Epidermal melanocyte (primary cell): ENCODE data around the gene LRRC8E.

Experiments
- DNase-seq: peaks from one replicate; pipeline ENCODE4 v3.0.0; 2011; ENCODE audit warnings: low spot score; ENCODE audit not compliant: insufficient read length

The LRRC8E gene

DNA sequence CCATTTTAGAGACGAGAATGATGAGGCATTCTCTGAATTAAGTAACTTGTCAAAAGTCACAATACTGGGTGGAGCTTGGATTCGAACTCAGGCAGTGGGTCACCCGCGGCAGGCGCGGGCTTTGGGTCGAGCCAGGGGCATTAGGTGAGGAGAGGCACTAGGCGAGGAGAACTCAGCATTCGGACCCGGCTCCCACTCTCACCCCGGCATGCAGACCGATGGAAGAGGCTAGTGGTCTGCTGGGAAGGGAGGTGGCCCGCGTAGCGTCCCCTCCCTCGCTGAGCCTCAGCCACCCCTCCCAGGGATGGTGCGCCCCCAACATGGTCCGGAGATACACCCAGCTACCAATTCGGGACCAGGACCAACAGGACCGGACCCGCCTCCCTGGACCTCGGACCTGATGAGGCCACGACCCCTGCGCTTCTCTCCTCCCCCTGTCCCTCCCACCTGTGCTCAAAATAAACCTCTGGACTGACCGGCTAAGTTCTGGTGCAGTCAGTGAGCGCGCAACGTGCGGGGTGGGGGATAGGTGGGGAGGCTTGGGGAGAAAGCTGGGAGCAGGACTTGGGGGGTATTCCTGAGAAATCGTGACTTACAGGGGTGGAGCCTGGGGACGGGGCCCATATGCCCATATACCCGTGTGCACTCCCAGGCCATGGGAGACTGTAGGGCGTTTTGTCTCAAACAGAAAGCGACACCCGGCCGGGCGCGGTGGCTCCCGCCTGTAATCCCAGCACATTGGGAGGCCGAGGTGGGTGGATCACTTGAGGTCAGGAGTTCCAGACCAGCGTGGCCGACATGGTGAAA, 30.5 kb downstream of the LRRC8E start:
- no peak for DNase-seq

DNA sequence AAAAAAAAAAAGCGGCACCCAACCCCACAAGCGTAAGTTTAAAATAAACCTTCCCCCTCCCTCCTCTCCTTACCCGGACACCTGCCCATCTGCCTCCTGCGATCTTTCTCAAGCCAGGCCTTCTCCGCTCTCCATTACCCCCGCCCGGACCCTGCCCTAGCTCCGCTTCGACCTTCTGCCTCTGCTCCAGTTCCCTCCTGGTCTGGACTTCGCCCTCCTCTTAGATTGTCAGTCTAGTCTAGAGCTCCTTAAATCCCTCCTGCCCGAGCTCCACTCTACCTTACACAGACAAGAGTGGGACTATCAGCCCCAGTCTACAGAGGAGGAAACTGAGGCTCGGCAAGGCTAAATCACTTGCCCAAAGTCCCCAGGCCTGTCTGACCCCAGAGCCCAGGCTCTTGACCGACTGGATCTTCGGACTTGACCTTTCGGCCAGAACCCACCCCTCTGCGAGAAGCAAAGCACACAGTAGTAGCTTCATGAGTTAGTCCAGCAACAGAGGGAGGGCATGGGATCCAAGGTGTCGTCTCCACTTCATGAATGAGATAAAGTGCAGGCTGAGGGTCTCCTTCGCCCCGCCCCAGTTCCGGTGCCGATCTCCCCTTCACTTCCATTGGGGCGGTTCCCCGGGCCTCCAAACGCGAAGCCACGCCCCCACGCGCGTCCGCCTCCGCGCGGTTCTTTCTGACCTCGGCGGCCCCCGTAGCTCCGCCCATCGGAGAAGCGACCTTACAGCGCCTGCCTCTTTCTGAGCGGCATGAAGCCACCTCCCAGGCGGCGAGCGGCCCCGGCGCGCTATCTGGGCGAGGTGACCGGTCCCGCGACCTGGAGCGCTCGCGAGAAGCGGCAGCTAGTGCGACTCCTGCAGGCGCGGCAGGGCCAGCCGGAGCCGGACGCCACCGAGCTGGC, 31.6 kb downstream of the LRRC8E start, which contains the start of gene SNAPC2:
Gene SNAPC2, plus strand, starts transcription at position 729 of the 909 bp plus-strand sequence. Its CDS starts 29 bp downstream, at position 758.
- DNase-seq: peak; percentile 96

DNA sequence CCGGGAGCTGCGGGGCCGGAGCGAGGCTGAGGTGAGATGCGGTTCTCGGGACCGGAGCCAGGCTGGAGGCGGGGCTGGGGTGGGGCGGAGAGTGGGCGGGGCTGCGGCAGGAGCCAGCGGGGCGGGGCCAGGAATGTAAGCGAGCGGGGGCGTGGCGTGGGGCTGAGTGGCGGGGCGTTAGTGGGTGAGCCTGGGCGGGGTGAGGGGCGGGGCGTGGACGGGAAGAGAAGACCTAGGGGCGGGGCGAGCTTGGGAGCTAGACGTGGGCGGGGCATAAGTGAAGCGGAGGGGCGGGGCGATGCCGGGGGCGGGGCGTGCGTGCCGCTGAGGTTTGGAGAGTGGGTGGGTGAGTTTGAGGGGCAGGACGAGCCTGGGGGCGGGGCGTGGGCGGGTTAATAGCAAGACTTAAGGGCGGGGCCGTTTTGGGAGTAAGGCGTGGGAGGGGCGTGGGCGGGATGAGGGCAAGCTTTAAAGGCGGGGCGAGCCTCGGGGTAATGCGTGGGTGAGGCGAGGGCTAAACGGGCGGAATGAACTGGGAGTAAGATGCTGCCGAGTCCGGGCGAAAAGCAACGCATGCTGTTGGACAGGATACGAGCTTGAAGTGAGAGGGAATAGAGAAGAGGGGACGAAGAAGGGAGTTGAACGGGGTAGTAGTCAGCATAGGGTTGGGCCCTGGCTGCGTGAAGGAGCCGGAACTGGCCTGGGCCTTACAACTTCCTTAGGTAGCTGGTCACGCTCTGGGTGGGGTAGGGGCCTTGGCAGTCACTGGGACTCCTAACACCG, 32.4 kb downstream of the LRRC8E start:
- peak; percentile 94 for DNase-seq

DNA sequence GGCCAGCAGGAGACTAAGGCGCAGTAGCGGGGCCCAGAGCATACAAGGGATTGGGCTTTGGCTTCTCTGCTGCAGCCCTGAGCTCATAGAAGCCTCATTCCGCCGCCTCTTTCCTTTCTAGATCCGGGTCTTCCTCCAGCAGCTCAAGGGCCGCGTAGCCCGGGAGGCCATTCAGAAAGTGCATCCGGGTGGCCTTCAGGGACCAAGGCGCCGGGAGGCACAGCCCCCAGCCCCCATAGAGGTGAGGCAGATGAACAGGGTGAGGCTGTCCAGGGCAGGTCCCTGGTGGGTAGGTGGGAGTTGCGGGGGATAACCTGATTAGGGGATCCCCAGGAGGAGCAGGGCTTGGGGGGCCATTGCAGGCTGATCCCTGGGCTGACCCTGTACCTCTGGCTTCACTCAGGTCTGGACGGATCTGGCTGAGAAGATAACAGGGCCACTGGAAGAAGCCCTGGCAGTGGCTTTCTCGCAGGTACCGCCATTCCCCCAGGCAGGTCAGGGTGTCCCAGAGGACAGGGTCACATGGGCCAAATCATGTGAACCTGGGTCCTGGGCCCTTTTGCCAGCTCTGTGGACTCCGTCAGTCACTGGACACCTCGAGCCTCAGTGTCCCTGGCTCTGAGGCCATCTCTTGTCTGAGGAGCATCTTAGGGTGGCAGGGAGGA, 33.1 kb downstream of the LRRC8E start:
- DNase-seq: no peak

DNA sequence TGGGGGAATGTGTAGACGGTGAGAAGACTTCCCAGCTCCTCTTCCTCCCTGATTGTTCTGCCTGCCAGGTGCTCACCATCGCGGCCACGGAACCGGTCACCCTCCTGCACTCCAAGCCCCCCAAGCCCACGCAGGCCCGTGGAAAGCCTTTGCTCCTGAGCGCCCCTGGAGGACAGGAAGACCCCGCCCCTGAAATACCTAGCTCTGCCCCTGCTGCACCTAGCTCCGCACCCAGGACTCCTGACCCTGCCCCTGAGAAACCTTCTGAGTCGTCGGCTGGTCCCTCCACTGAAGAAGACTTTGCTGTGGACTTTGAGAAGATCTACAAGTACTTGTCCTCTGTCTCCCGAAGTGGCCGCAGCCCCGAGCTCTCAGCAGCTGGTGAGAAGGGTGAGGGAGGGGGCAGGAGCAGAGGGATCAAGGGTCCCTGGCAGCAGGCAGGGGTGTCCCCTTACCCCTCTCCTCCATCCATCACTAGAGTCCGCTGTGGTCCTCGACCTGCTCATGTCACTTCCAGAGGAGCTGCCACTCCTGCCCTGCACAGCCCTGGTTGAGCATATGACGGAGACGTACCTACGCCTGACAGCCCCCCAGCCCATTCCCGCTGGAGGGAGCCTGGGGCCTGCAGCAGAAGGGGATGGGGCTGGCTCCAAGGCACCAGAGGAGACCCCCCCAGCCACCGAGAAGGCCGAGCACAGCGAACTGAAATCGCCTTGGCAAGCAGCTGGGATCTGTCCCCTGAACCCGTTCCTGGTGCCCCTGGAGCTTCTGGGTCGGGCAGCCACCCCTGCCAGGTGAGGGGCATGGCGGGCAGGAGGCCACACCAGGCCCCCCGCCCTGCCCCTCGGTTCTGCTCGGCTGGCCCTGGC, 33.9 kb downstream of the LRRC8E start:
- DNase-seq: no peak

DNA sequence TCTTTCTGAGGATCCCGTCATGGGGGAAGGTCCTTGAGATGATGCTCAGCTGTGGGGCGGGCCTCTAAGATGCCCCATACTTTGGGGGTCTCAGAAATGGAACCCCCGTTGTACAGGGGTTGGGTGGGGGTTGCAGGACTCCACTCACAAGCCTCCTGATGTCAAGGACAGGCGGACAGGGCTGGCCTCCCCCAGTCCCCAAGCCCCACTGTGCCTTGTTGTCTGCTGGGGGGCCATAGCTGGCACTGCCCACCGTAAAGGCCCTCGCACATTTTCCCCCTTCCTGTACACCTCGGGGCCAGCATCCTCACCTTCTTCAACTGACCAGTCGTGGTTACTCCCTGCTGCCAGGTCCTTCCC, 34.5 kb downstream of the LRRC8E start:
- DNase-seq: no peak

DNA sequence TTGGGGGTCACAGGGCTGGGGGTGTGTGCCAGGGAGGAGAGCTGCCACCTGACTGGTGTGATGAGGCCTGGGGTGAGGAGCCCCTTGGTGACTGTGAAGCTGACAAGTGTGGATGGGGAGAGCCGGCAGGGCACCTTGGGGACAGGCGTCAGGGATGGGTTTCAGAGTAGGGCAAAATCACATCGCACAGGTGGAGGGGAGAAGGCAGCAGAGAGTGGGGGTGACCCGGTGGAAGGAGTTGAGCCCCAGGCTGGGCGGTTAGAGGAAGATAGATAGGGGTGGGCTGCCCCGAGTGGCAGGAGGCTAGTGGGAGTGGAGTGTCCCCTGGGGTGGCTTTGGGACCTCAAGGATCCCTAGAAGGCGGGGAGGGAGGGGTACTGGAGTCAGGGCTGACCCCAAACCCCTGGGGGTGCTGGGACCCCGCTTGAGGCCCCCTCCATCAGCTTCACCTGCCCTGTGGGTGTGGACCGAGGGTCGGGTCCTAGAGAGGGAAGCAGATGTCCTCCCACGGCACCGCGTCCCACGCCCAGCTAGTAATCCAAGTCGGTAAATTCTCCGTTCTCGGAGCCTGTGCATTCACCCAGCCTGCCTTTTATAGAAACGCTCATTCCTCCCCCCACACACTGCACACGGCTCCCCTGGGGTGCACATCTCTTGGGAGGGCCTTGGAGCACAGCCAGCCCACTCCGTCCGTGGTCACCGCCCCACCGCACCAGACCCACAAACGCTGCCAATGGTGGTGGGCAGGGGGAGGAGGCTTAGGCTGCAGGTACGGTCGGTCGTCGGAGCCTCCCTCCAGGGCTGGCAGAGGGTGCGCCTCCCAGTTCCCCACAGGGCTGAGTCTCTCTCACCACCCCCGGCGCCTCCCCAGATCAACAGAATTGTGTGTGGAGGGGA, 35.2 kb downstream of the LRRC8E start:
- peak; percentile 8 for DNase-seq

DNA sequence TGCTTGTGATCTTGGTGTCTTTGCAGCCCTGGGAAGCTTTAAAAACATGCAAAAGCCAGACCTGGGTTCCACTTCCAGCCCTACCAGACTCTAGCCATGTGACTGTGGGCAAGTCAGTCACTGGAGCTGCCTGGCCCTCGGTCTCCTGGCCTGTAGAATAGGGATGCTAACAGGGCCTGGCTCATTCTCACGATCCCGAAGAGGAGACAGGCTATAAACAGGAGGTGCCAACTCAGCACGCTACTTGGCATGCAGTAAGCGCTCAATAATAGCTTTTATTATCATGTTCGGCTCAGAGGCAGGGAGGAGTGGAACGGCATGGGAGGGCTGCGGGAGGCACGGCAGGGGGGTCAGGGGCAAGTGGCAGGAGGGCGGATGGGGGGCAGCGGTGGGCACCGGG, 35.9 kb downstream of the LRRC8E start:
- DNase-seq: no peak

DNA sequence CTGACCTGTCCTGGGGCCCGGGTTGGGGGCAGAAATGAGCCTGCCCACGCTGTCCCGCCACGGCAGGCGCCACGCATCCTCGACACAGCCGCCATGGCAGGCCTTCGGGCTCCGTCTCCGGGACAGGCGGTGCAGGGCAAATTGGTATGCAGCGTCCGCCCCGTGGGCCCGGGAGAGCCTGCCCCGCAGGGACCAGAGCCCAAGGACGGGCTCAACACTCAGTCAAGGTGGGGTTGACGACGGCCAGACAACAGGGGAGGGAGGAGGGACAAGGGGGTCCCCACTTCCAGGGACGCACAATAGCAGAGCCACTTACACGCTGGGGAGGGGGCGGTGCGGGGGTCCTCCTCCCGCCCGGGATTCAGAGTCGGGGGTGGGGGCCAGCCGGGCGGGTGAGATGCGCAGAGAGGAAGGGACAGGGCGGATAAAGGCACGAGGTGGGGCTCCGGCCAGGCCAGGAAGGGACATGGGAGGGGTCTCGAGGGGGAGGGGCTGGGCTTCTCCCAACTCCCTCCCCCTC, 36.4 kb downstream of the LRRC8E start:
- no peak for DNase-seq

DNA sequence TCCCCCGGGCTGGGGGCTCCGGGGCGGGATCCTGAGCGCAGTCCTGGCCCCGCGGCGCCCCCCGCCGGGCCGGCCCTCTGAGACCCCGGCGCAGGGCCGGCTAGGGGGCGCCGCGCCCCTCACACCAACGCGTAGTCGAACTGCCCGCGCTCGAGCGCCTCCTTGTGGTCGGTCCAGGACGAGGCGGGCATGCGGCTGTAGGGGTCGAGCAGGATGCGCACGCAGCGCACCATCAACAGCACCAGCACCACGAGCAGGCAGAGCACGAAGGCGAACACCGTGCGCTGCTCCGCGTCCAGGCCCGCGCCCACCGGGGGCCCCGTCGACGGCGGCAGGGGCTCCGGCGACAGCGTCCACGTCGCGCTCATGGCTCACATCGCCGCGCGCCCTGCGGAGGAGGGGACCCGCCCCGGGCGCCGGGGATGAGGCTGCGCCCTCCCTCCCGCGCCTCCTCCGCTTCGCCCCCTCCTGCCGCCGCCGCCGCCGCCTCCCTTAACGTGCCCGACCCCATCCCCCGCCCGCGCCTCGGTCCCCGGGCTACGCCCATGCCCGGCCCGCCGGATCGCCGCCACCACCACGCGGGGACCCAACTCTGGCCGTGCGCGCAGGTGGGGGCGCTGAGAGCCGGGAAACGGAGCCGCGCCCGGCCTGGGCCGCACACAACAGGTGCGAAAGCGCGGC, 37.0 kb downstream of the LRRC8E start:
- peak; percentile 79 for DNase-seq

DNA sequence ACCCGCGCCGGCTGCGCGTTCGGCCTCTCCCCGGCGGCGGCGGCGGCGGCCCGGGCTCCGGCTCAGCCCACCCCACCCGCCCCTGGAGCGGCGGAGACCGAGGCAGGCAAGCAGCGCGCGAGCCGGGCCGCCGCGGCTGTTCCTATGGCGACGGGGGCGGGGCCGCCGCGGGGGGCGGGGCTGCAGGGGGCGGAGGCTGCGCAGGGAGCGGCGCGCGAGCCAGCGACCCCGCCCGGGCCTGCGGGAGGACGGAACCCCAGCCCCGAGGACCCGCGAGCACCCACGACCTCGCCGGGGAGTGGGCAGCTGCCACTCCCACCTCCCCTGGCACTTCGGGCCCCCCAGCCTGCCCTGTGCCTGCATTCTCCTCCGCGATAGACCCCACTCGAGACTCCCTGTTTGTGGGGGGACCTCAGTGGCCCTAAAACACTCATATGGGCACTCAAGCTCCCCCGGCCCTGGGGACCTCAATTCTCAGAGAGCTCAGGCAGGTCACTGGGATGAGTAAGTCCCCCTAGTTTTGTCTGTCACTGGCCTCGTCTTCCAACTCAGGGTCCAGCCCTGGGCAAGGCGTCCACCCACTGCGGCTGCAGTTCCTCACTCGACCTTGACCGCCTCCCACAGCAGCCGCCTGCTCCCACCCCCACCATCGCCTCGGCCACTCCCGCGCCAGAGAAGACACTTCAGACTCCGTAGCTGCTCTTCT, 37.9 kb downstream of the LRRC8E start, which contains the start of gene CTXN1:
Gene CTXN1, minus strand, starts transcription at position 115 of the 706 bp plus-strand sequence. CDS start 597 bp downstream, outside the sequence.
- DNase-seq: peak; percentile 69

DNA sequence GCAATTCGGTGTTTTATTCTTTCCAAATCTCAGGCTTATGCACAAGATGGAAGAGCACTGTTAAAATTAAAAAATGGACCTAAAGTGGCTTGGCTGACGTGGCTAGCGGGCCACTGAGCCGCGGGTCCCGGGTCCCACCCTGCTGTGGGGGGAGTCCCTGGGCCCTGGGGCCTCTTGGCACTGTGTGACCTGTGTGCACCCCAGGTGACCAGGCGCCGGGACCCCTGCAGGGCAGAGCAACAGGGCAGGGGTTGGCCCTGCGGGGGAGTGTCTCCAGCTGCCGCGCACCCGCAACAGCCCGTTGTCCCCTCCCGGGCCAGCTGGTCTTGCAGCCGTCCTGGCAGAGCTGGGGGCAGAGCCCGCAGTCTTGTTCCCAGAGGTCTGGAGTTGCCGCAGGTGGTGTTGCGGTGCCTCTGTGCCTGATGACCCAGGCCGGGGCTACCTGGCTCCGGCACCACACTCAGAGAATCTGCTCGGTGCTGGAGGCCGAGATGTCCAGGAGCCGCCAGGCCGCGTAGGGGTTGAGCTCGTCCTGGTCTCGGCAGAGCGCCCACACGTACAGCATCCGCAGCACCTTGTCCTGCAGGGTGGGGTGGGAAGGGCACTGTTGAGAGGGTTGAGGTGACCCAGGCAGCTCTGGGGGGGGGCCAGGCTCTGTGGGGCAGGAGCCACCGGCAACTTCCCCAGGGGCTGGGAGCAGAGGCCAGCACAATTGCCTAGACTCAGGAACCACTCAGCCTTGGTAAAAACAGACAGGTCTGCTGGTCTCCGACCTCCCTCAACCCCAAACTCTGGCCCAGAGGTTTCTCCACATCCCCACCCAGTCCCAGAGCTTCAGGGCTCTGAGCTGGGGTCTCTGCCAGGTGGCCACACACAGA, 38.7 kb downstream of the LRRC8E start:
- DNase-seq: peak; percentile 6

DNA sequence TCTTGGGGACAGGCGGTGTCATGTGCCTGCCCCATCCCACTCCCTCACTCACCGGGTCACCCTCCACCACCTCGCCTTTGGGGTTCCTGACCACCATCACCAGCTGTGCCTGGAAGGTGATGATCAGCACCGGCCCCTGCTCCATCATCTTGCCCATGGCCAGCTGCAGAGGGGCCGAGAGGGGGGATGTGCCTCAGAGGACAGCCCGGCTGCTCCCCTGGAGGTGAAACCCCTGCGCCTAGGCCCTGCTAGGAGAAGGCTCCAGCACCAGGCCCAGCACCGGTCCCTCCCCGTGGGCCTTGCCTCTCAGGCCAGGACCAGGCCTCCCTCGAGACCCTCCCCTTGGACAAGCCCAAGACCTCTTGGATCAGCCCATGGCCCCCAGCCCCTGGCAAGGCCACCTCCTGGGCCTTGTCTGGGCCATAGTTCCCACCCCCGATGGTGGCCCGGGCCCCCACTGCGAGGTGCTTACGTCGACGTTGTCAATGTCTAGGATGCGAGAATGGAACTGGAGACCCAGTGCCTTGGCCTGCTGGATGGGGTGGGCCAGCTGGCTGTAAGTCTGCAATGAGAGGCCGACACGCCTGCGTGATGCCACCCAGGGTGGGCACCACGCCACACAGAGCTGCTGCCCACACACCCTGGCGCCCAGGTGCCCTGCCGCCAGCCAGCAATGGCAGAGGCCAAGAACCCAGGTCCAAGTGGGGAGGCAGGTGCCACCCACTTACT, 39.5 kb downstream of the LRRC8E start:
- peak; percentile 7 for DNase-seq

DNA sequence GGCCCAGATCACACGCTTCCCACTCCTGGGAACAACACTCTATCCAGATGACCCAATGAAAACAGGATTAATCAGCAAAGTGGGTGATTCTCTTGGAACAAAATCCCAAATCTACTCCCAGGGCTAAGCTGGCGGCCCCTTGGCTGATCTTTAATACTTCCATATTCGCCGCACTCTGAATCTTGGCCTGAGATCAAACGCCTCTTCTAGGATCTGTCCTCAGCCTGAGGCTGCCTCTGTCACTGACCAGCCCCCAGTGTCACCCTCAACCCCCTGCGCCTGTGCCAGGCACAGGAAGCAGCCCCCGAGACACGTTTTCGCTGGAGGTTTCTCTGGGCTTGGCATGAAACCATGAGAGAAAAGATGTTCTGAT, 40.0 kb downstream of the LRRC8E start:
- no peak for DNase-seq

DNA sequence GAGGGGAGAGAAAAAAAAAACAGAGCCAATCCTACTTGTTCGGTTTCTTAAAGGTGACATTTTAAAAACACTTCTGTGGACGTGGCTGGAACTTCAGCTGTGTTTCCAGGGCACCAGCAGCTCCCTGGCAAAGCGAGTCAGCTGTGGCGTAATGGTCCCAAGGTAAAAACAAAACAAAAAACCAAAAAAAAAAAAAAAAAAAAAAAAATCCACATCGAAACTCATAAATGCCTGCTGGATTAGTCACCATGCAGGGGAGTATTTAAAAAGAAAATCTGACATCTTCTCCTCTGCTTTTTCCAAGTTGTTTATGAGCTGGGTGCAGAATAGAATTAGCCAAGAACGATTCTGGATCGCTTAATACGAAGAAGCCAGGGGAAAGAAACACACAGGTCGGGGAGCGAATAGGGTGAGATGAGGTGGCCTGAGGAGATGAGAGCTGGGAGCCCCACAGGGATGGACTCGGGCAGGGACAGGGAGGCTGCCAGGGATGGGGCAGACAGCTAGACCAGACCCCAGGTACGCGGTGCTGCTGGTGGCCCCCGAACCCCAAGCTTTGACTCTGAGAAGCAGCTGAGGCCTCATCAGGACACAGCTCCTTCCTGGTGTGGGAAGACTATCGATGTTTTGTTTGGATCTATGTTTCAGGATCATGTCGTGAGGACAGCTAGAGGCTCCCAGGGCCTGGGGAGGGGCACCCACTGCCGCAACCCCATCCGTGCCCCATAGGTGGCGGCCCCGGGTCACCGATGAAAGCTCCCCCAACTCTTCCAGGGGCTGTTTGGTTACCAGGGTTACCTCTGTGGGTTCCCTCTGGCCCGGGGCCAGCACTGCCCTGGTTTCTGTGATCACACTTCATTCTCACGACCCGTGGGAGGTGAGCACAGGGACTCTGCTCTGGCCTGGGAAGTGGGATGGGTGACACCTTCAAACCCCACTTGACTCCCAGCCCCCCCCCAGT, 40.7 kb downstream of the LRRC8E start:
- peak; percentile 37 for DNase-seq
